Breast epithelium (tissue), 3 donors: ENCODE results near the gene CTSC.

Source experiments
- POLR2AphosphoS5 ChIP-seq, 3 donors: sonication (generic); formaldehyde crosslinking; IDR thresholded peaks; one replicate each; pipeline ENCODE4 v1.6.1; 2017; ENCODE audit warnings: antibody characterized with exemption in 3 of 3
- TF ChIP-seq, protein P1 (sequence below), 3 donors: fragments of 450-650 bp; IDR thresholded peaks; one replicate each; pipeline ENCODE4 v1.5.1; 2016 to 2017; ENCODE audit warnings: antibody characterized with exemption in 3 of 3, mild to moderate bottlenecking in 3 of 3, moderate library complexity in 3 of 3

DNA sequence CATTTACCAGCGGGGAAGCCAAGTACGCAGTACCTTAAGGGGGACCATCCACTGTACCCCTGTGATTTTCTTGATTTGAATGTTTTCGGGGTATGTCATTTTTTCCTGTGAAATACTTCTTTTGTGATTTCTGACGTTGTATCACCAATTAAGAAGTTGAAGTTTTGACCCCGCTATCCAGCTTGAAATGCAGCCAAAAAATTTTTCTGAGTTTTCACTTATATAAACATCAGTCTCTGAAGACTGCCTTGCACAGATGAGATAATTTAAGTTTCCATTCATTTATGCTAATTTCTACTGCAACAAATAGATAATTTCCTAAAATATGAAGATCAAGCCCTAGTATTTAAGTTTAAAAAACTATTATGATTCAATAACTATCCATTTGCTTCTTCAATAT, 20.0 kb downstream of the CTSC start:
- TF ChIP-seq POLR2AphosphoS5 (IDR thresholded peaks at IDR 0.05) = no peak
- TF ChIP-seq, protein P1, sequence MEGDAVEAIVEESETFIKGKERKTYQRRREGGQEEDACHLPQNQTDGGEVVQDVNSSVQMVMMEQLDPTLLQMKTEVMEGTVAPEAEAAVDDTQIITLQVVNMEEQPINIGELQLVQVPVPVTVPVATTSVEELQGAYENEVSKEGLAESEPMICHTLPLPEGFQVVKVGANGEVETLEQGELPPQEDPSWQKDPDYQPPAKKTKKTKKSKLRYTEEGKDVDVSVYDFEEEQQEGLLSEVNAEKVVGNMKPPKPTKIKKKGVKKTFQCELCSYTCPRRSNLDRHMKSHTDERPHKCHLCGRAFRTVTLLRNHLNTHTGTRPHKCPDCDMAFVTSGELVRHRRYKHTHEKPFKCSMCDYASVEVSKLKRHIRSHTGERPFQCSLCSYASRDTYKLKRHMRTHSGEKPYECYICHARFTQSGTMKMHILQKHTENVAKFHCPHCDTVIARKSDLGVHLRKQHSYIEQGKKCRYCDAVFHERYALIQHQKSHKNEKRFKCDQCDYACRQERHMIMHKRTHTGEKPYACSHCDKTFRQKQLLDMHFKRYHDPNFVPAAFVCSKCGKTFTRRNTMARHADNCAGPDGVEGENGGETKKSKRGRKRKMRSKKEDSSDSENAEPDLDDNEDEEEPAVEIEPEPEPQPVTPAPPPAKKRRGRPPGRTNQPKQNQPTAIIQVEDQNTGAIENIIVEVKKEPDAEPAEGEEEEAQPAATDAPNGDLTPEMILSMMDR (IDR thresholded peaks at IDR 0.05) = no peak
